ENCODE data around the gene FGGY. TPM values are rescaled to one million over a fixed set of nuclear protein-coding genes. Genes with fewer than 3 reads are reported as not detected.

FGGY gene
- total RNA-seq, 1 experiment from 2014 or later: 14.6 TPM

DNA sequence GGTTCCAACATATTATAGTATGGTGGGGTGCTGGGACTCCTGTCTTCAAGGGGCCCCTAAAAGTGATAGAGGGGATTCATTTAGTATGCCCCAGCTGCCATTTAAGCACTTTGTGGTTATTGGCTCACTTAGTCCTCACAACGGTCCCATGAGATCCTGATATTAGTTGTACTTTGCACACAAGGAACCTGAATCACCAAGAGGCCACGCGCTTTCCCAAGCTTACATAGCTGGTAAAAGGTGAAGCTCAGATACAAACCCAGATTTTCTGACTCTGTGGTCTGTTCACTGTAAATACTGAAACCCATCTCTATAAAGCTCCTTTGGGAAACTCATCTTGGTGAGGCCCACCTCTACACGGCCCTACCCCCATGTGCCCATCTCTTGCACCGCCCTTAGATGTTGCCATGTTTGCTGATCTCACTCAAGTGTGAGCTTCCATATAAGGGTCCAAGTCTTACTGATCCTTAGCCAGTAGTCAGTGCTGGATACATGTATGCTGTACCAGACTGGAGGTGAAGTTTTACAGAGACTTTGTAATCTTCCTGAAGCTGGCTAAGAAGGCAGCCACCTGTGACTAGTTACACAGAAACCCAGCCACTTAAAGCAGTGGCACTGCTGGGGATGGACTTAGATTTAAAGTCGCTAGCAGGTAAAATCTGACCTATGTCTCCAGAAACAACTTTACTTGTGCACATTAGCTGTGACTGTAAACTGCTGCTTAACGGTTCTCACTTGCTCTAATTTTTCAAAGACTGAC, 393.5 kb downstream of the FGGY start:
- Histone ChIP-seq H3K4me2 (ENCODE audit: insufficient read depth, insufficient read length, low read length) (no peak overlapping the region), H3K9ac (ENCODE audit: extremely low read depth, insufficient read length, low read length) (no peak overlapping the region), H3K23me2 (ENCODE audit: insufficient read length, low read depth, low read length, poor library complexity, severe bottlenecking) (no peaks in the 10 kb centered on the region), H3K27me3 (ENCODE audit: insufficient read depth, low read length) (no peaks in the 10 kb centered on the region), H2BK5ac (ENCODE audit: insufficient read length, low read length) (no peak overlapping the region), H3K56ac (ENCODE audit: insufficient read length, low read depth, low read length) (no peak overlapping the region), H3K23ac (ENCODE audit: insufficient read length, low read depth, low read length) (no peak overlapping the region), H3K9me3 (ENCODE audit: control insufficient read depth, low read depth, low read length) (no peaks in the 10 kb centered on the region), H2BK12ac (ENCODE audit: insufficient read length, low read depth, low read length) (no peak overlapping the region), H3K79me1 (ENCODE audit: insufficient read depth, low read depth, low read length, poor library complexity, severe bottlenecking) (no peaks in the 10 kb centered on the region), H3K14ac (ENCODE audit: insufficient read depth, low read length) (no peak overlapping the region), H2AFZ (ENCODE audit: low read length) (no peak overlapping the region), H3K79me2 (ENCODE audit: insufficient read depth, low read length) (no peaks in the 10 kb centered on the region), H3K18ac (ENCODE audit: insufficient read length, low read depth, low read length) (no peak overlapping the region), H2BK15ac (ENCODE audit: low read depth, low read length) (no peak overlapping the region), H3T11ph (ENCODE audit: low read length) (no peak overlapping the region), H3K4me1 (ENCODE audit: insufficient read depth, low read length) (no peaks in the 10 kb centered on the region; the same call in 1 of the 2 replicates), H3K27ac (ENCODE audit: insufficient read length, low read depth, low read length) (no peak overlapping the region), H4K91ac (ENCODE audit: insufficient read length, low read depth, low read length) (no peak overlapping the region), H2AK5ac (ENCODE audit: insufficient read length, low read length) (no peak overlapping the region), H3K4ac (ENCODE audit: low read depth, low read length) (no peak overlapping the region), H2BK20ac (ENCODE audit: low read depth, low read length, poor library complexity, severe bottlenecking) (no peak overlapping the region), H2BK120ac (ENCODE audit: low read depth, low read length, poor library complexity, severe bottlenecking) (no peak overlapping the region), H4K8ac (replicated peaks; ENCODE audit: insufficient read length, low read depth, low read length) (no peak overlapping the region), H4K5ac (ENCODE audit: insufficient read length, low read depth, low read length) (no peak overlapping the region), H4K20me1 (ENCODE audit: control insufficient read depth, insufficient read depth, insufficient read length) (no peaks in the 10 kb centered on the region)
- no peak overlapping the region for H3K4me3 Mint-ChIP-seq
- peaks cover 15 to 16% of the 10 kb centered on the region in 2 experiments for H3K4me1 Mint-ChIP-seq
- no peak overlapping the region; a peak in 1 of 7 replicates for H3K27ac Mint-ChIP-seq
- TF ChIP-seq CTCF (conservative IDR thresholded peaks at IDR 0.05): no peak
- WGBS (ENCODE audit: extremely low coverage, insufficient read length, low lambda C conversion rate): no CpG with 5 or more reads among the region's 7 CpGs
- H3K27me3 Mint-ChIP-seq (ENCODE audit: low read depth): no peaks in the 10 kb centered on the region
- H3K36me3 Mint-ChIP-seq (ENCODE audit: insufficient read depth in 1 of 3, low read depth in 3 of 3): peaks cover 0 to 2% (median 0%) of the 10 kb centered on the region in 3 experiments; a peak in 2 of 7 replicates
- H3K9me3 Mint-ChIP-seq: no peaks in the 10 kb centered on the region
- no peak for DNase-seq
